Thoracic aorta (tissue), 2 donors: ENCODE data around the gene DDAH1. TPM values are rescaled to one million over a fixed set of nuclear protein-coding genes. Genes with fewer than 3 reads are reported as not detected.

ENCODE experiments used
- ATAC-seq: fragments of 150-250 bp; one replicate; pipeline ENCODE4 v1.8.0; 2017; ENCODE audit warnings: low read depth; ENCODE audit not compliant: insufficient number of reproducible peaks, low FRiP score
- DNase-seq: peaks from one replicate; pipeline ENCODE4 v3.0.0-alpha.2; 2020; ENCODE audit warnings: low spot score
- H3K27ac ChIP-seq, 2 donors: fragments of 200-600 bp; sonication (generic); 1 replicate in 1 of 2; 2 replicates in 1 of 2; pipeline ENCODE4 v1.5.1; 2016; ENCODE audit warnings: mild to moderate bottlenecking in 2 of 2, moderate library complexity in 2 of 2
- H3K27me3 ChIP-seq: fragments of 200-600 bp; sonication (generic); replicated peaks from 2 replicates; pipeline ENCODE4 v1.6.0; 2016; ENCODE audit warnings: mild to moderate bottlenecking; ENCODE audit not compliant: insufficient read depth
- H3K36me3 ChIP-seq: fragments of 200-600 bp; sonication (generic); one replicate; pipeline ENCODE4 v1.5.1; 2016
- H3K4me1 ChIP-seq, 2 donors: fragments of 200-600 bp; sonication (generic); 1 replicate in 1 of 2; 2 replicates in 1 of 2; pipeline versions ENCODE4 v1.5.1 to v1.6.0; 2016; ENCODE audit warnings: low read depth in 2 of 2, mild to moderate bottlenecking in 1 of 2; ENCODE audit not compliant: control insufficient read depth in 1 of 2
- H3K4me3 ChIP-seq: fragments of 200-600 bp; sonication (generic); 2 replicates; pipeline ENCODE4 v1.5.1; 2016; ENCODE audit warnings: mild to moderate bottlenecking
- H3K9me3 ChIP-seq: fragments of 200-600 bp; sonication (generic); 2 replicates; pipeline ENCODE4 v1.5.1; 2016
- total RNA-seq, 2 donors: library from RNA; depleted of rRNA; stranded (reverse); fragments of >200 nt; gene quantifications; one replicate each; pipeline versions ENCODE4 v1.1.0 to v1.2.3, GENCODE V29; 2016
- TF ChIP-seq, protein P1 (sequence below): fragments of 200-600 bp; sonication (generic); IDR thresholded peaks from one replicate; pipeline ENCODE4 v1.5.1; 2019; ENCODE audit warnings: antibody characterized with exemption

DDAH1 gene
- total RNA-seq, 2 donors from 2014 or later: 30.5 to 55.4 TPM

DNA sequence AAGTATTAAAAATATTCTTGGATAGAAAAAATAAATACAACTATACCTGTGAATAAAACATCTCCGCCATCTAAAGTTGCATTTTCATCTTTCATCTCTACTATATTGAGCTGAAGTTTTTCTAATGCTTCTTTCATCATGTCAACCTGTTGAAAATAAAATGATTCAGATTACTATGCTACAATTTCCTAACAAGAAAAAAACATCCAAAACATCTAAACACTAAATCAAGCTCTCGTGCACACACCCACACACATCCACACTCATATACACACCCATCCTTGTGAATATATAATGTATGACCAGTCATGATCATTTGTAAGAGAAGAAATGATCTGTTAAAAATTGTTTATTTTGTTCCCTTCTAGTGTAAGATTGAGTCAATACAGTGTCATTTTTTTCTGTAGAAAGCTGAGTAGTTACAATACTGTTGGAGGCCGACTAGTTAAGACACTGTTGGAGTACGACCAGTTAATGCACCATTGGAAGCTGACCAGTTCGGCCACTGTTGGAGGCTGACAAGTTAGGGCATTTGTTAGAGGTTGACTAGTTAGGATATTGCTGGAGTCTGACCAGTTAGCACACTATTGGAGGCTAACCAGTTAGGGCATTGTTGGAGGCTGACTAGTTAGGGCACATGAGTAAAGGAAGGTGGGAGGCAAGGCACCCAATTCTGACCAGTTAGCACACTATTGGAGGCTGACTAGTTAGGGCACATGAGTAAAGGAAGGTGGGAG, 106.1 kb downstream of the DDAH1 start:
- H3K36me3 ChIP-seq: no peaks in the 10 kb centered on the region
- TF ChIP-seq, protein P1, sequence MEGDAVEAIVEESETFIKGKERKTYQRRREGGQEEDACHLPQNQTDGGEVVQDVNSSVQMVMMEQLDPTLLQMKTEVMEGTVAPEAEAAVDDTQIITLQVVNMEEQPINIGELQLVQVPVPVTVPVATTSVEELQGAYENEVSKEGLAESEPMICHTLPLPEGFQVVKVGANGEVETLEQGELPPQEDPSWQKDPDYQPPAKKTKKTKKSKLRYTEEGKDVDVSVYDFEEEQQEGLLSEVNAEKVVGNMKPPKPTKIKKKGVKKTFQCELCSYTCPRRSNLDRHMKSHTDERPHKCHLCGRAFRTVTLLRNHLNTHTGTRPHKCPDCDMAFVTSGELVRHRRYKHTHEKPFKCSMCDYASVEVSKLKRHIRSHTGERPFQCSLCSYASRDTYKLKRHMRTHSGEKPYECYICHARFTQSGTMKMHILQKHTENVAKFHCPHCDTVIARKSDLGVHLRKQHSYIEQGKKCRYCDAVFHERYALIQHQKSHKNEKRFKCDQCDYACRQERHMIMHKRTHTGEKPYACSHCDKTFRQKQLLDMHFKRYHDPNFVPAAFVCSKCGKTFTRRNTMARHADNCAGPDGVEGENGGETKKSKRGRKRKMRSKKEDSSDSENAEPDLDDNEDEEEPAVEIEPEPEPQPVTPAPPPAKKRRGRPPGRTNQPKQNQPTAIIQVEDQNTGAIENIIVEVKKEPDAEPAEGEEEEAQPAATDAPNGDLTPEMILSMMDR: no peak
- no peak for ATAC-seq
- H3K27ac ChIP-seq: peak overlapping the region in 1 of 2 donors; percentile 14
- no peak overlapping the region for H3K4me3 ChIP-seq
- peaks cover 28 to 33% of the 10 kb centered on the region in 2 donors for H3K4me1 ChIP-seq
- H3K27me3 ChIP-seq: no peaks in the 10 kb centered on the region
- no peaks in the 10 kb centered on the region for H3K9me3 ChIP-seq
- DNase-seq: no peak

DNA sequence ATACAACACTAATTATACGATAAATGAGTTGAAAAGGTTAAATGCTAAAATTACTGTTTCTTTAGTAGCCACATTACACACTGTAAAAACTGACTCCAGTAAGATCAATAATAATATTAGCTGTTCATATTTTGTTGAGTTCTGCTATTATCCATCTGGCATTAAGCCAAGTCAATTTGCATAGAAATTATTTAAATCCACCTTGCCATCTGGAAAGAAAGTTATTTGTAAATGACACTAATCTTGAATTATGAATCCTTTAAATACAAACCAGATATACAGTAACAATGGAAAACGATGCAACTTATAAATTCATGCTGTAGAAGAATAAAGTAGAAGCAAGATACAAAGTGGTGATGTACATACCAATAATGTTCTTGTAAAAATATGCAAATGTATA, 107.1 kb downstream of the DDAH1 start:
- no peak for ATAC-seq
- Histone ChIP-seq H3K27ac (no peak overlapping the region), H3K27me3 (no peaks in the 10 kb centered on the region), H3K4me1 (peaks cover 28 to 33% of the 10 kb centered on the region in 2 donors), H3K36me3 (no peaks in the 10 kb centered on the region), H3K9me3 (no peaks in the 10 kb centered on the region), H3K4me3 (no peak overlapping the region)
- TF ChIP-seq, protein P1: no peak
- no peak for DNase-seq

DNA sequence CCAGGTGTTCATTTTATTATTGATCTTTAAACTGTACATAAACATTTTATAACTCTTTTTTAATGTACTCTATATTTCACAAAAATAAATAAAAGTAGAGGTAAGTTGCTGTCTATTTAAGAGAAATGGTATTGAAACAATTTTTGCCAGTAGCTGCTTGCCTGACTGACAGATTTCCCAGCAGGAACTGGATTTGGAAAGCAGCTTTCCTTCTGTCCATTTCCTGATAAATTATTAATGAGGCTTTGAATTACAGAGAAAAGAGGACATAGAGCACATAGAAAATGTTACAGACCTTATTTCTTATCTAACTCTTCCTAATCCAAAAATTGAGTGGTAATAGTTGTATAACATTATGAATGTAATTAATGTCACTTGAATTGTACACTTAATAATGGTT, 108.8 kb downstream of the DDAH1 start:
- peaks cover 19 to 20% of the 10 kb centered on the region in 2 donors for H3K4me1 ChIP-seq
- no peak overlapping the region for H3K27ac ChIP-seq
- TF ChIP-seq, protein P1: no peak
- no peak for ATAC-seq
- H3K36me3 ChIP-seq: no peaks in the 10 kb centered on the region
- no peaks in the 10 kb centered on the region for H3K27me3 ChIP-seq
- H3K4me3 ChIP-seq: no peak overlapping the region
- DNase-seq: no peak
- no peaks in the 10 kb centered on the region for H3K9me3 ChIP-seq

DNA sequence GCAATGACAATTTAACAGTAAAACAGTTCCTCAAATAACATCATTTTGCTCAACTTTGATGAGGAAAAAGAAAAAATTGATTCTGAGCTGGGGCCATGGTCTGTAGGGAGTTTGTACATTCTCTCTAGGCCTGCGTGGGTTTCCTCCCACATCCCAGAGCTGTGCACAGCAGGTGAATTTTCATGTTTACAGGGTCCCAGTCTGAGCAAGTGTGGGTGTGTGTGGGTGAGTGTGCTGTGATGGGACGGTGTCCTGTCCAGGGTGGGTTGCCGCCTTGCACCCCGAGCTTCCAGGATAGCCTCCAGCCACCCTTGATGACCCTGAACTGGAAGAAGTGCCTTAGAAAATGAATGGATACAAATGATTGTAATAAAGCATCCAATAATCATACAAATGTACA, 112.9 kb downstream of the DDAH1 start:
- Histone ChIP-seq H3K36me3 (peaks cover 5% of the 10 kb centered on the region), H3K4me1 (peaks cover 3 to 4% of the 10 kb centered on the region in 2 donors), H3K4me3 (no peak overlapping the region), H3K27me3 (no peaks in the 10 kb centered on the region), H3K27ac (no peak overlapping the region), H3K9me3 (no peaks in the 10 kb centered on the region)
- ATAC-seq (no peak), DNase-seq (no peak)
- TF ChIP-seq, protein P1: no peak

DNA sequence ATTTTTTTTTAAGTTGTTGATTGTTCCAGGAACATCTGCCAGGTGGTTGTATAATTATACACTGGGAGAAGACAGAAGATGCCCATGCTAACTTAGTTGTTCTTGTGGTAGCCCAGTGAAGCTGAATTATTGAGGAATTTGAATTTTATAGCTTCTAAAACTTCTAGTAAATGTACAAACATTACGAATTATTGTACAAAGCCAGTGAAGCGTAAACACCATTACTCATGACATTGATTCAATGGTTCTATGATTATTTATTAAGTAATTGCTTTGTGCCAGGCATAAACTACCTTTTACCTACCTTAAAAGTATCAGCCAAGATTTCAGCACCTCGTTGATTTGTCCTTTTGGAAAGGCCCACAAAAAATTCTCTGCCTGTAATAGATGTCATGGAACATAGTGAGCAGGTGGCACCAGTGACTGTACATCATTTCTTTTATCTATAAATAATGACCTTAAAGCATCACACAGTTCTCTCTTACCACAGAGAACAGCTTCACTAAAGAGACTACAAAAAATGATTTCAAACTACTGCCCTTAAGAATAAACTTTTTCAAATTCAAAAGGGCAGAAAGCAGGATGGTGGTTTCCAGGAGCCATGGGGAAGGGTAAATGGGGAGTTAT, 113.6 kb downstream of the DDAH1 start:
- Histone ChIP-seq H3K9me3 (no peaks in the 10 kb centered on the region), H3K4me1 (peaks cover 3 to 4% of the 10 kb centered on the region in 2 donors), H3K4me3 (no peak overlapping the region), H3K27ac (no peak overlapping the region), H3K36me3 (peaks cover 5% of the 10 kb centered on the region), H3K27me3 (no peaks in the 10 kb centered on the region)
- TF ChIP-seq, protein P1: no peak
- DNase-seq: no peak
- ATAC-seq: no peak
